HG02840 (cell line): ENCODE results near the gene DYRK1A.
"Not testable (repeated sequence)": the region's sequence is repeated elsewhere in the genome, so short reads cannot be mapped to it uniquely, and the experiment has no call there.

Experiments used
- ATAC-seq: cut with Tn5 transposase; IDR thresholded peaks from one replicate; pipeline ENCODE4 v1.9.1; 2021; ENCODE audit warnings: mild to moderate bottlenecking, moderate library complexity, moderate number of reproducible peaks; ENCODE audit not compliant: unreplicated experiment, low FRiP score

DYRK1A gene

GRCh38 chr21:37516998-37517397, 150.4 kb downstream of the DYRK1A start:
- ATAC-seq = no peak

- no peak for ATAC-seq
Measured at GRCh38 chr21:37520801-37521200, 154.2 kb downstream of the DYRK1A start.

GRCh38 chr21:37521658-37522057, 155.1 kb downstream of the DYRK1A start:
- no peak for ATAC-seq

GRCh38 chr21:37522641-37523295, 156.2 kb downstream of the DYRK1A start:
- ATAC-seq = no peak

- ATAC-seq = not testable (repeated sequence)
Measured at GRCh38 chr21:37524944-37525343, 158.4 kb downstream of the DYRK1A start.

GRCh38 chr21:37525810-37526209, 159.2 kb downstream of the DYRK1A start:
- ATAC-seq = no peak

- no peak for ATAC-seq
Measured at GRCh38 chr21:37527103-37527502, 160.5 kb downstream of the DYRK1A start.

- no peak for ATAC-seq
Measured at GRCh38 chr21:37527716-37528115, 161.1 kb downstream of the DYRK1A start.

GRCh38 chr21:37528150-37528937, 161.8 kb downstream of the DYRK1A start:
- ATAC-seq = no peak

GRCh38 chr21:37529649-37530048, 163.1 kb downstream of the DYRK1A start:
- ATAC-seq = no peak

GRCh38 chr21:37530901-37531351, 164.4 kb downstream of the DYRK1A start:
- no peak for ATAC-seq

GRCh38 chr21:37531431-37531932, 164.9 kb downstream of the DYRK1A start:
- ATAC-seq = no peak

GRCh38 chr21:37532868-37533780, 166.6 kb downstream of the DYRK1A start:
- no peak for ATAC-seq

- ATAC-seq = no peak
Measured at GRCh38 chr21:37534431-37534830, 167.9 kb downstream of the DYRK1A start.

GRCh38 chr21:37535130-37535529, 168.6 kb downstream of the DYRK1A start:
- no peak for ATAC-seq

- no peak for ATAC-seq
Measured at GRCh38 chr21:37535672-37536071, 169.1 kb downstream of the DYRK1A start.

GRCh38 chr21:37536616-37537278, 170.2 kb downstream of the DYRK1A start:
- ATAC-seq = no peak

- no peak for ATAC-seq
Measured at GRCh38 chr21:37537391-37537996, 170.9 kb downstream of the DYRK1A start.

GRCh38 chr21:37538971-37539590, 172.5 kb downstream of the DYRK1A start:
- ATAC-seq = no peak
